Non-pigmented ciliary epithelial cell (primary cell): ENCODE measurements around the gene FUBP3.

Source experiments
- DNase-seq: peaks from one replicate; pipeline ENCODE4 v3.0.0-alpha.2; 2010; ENCODE audit warnings: low read depth

FUBP3 gene

GRCh38 chr9:130662099-130662969, 83.0 kb downstream of the FUBP3 start:
- DNase-seq = no peak

- no peak for DNase-seq
These were observed 83.5 kb downstream of the FUBP3 start for GRCh38 chr9:130662970-130663257.

GRCh38 chr9:130663258-130663976, 84.0 kb downstream of the FUBP3 start:
- DNase-seq = no peak

GRCh38 chr9:130663977-130664250, 84.5 kb downstream of the FUBP3 start:
- DNase-seq = no peak

GRCh38 chr9:130664251-130665028, 85.1 kb downstream of the FUBP3 start, which contains the start of gene PRDM12:
TSS of gene PRDM12 (plus strand) at chr9:130664594. CDS start at chr9:130664654, 60 bp downstream.
- DNase-seq = no peak

GRCh38 chr9:130665029-130665430, 85.7 kb downstream of the FUBP3 start:
- no peak for DNase-seq

- no peak for DNase-seq
These were observed 86.3 kb downstream of the FUBP3 start for GRCh38 chr9:130665431-130666392.

GRCh38 chr9:130666393-130667119, 87.2 kb downstream of the FUBP3 start:
- no peak for DNase-seq

GRCh38 chr9:130667120-130667435, 87.7 kb downstream of the FUBP3 start:
- DNase-seq = no peak

- no peak for DNase-seq
These were observed 88.8 kb downstream of the FUBP3 start for GRCh38 chr9:130668196-130668595.

- DNase-seq = no peak
These were observed 89.3 kb downstream of the FUBP3 start for GRCh38 chr9:130668659-130669058.

- no peak for DNase-seq
These were observed 90.6 kb downstream of the FUBP3 start for GRCh38 chr9:130669965-130670364.

- DNase-seq = no peak
These were observed 91.3 kb downstream of the FUBP3 start for GRCh38 chr9:130670644-130671043.

- DNase-seq = no peak
These were observed 93.1 kb downstream of the FUBP3 start for GRCh38 chr9:130672466-130672865.

- no peak for DNase-seq
These were observed 93.7 kb downstream of the FUBP3 start for GRCh38 chr9:130672933-130673615.

GRCh38 chr9:130675396-130675795, 96.0 kb downstream of the FUBP3 start:
- no peak for DNase-seq

GRCh38 chr9:130677252-130677651, 97.9 kb downstream of the FUBP3 start:
- DNase-seq = no peak

- DNase-seq = no peak
These were observed 101.7 kb downstream of the FUBP3 start for GRCh38 chr9:130680836-130681768.

- DNase-seq = no peak
These were observed 102.5 kb downstream of the FUBP3 start for GRCh38 chr9:130681769-130682420.
